ENCODE measurements around the gene TLN1. TPM values are rescaled to one million over a fixed set of nuclear protein-coding genes. Genes with fewer than 3 reads are reported as not detected.
A peak's percentile ranks its signal among the peaks of the same experiment; 100 is the strongest.

TLN1 gene
- total RNA-seq, 2 donors from 2014 or later: 177 to 196 TPM

DNA sequence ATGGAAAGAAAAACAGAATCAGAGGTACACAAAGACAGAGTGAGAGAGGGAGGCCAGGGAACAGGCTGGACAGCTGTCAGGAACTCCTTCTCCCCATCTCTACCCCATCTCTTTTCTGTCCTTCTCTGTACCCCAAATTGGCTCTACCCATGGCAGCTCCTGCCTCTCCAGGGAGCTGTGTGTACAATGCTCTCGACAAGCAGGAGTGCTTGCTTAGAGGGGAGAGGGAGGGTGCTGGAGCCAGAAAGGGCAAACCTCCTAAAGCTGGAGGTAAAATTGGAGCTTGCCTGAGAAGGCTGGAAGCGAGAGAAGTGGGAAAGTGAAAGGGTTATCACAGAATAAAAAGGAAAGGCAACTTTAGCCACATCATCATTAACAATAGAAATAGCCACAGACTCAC is 48.7 kb downstream of the TLN1 start:
- no peaks in the 10 kb centered on the region for H3K9me3 ChIP-seq
- H3K27ac ChIP-seq: no peak overlapping the region
- no peak overlapping the region for H3K4me3 ChIP-seq
- no peaks in the 10 kb centered on the region for H3K36me3 ChIP-seq
- H3K4me1 ChIP-seq: no peaks in the 10 kb centered on the region
- no peak overlapping the region for H3K9ac ChIP-seq (ENCODE audit: low read depth in 2 of 2, low read length in 2 of 2)
- TF ChIP-seq, protein P1, sequence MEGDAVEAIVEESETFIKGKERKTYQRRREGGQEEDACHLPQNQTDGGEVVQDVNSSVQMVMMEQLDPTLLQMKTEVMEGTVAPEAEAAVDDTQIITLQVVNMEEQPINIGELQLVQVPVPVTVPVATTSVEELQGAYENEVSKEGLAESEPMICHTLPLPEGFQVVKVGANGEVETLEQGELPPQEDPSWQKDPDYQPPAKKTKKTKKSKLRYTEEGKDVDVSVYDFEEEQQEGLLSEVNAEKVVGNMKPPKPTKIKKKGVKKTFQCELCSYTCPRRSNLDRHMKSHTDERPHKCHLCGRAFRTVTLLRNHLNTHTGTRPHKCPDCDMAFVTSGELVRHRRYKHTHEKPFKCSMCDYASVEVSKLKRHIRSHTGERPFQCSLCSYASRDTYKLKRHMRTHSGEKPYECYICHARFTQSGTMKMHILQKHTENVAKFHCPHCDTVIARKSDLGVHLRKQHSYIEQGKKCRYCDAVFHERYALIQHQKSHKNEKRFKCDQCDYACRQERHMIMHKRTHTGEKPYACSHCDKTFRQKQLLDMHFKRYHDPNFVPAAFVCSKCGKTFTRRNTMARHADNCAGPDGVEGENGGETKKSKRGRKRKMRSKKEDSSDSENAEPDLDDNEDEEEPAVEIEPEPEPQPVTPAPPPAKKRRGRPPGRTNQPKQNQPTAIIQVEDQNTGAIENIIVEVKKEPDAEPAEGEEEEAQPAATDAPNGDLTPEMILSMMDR (IDR thresholded peaks at IDR 0.05): no peak
- intact Hi-C loops (cut with DNase I): no loop called here
- H3K27me3 ChIP-seq: no peaks in the 10 kb centered on the region
- no peak for DNase-seq

DNA sequence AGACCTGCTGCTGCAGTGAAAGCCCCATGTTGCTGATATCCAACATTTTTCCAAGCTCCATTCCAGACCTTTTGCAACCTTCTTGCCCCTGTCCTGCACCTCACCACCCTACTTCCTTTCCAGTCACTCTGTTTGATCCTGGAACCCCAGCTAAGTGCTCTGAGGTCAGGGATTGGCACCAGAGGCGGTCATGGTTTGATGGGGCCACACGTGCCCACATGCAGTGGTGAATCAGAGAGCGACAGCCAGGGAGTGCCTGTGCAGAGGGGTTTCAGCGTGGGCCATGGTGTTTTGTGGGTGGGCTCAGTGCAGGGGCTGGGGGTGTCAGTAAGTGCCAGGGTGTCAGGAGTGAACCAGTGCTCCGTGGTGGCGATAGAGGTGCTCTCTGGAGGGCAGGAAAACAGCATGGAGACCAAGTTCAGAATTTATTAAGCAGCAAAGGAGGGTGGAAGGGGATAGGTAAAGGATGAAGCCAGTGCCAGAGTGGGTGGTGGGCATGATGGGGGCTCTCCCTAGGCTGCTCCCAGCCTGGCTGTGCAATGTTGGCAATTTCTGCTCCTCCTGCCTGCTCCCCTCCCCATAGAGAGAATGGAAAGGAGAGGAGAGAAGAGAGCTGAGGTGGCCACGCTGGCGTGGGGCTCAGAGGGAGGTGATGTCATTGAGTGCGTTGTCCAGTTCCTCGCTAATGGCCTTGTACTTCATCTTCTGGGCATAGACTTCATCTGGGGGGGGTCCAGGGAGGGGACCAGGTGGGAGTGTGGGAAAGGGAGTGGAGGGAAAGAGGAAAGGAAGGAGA is 49.3 kb downstream of the TLN1 start:
- Histone ChIP-seq H3K9me3 (no peaks in the 10 kb centered on the region), H3K4me3 (no peak overlapping the region), H3K27ac (no peak overlapping the region), H3K9ac (ENCODE audit: low read depth in 2 of 2, low read length in 2 of 2) (peak overlapping the region in 1 of 2 donors; percentile 43), H3K27me3 (no peaks in the 10 kb centered on the region), H3K36me3 (no peaks in the 10 kb centered on the region), H3K4me1 (no peaks in the 10 kb centered on the region)
- TF ChIP-seq, protein P1 (IDR thresholded peaks at IDR 0.05): no peak
- intact Hi-C loops (cut with DNase I): no loop called here
- no peak for DNase-seq

DNA sequence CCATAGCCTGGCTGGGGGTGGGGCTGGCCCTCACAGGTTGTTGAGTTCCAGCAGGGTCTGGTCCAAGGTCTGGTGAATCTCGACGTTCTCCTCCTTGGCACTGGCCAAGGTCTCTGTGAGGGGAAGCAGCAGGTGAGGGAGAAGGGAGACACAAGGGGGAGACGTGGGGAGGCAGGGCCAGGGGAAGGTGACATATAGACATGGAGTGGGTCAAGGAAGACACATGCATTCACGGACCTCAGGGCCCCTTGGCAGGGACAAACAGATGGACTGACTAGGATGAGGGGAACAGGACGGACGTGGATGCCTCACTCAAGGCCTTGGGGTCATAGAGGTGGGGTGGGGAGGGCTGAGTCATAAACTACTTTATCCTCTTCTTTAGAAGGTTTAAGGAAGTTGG is 49.9 kb downstream of the TLN1 start:
- TF ChIP-seq, protein P1 (IDR thresholded peaks at IDR 0.05): no peak
- Histone ChIP-seq H3K27ac (no peak overlapping the region), H3K4me1 (no peaks in the 10 kb centered on the region), H3K9ac (ENCODE audit: low read depth in 2 of 2, low read length in 2 of 2) (no peak overlapping the region), H3K27me3 (no peaks in the 10 kb centered on the region), H3K4me3 (no peak overlapping the region), H3K36me3 (no peaks in the 10 kb centered on the region), H3K9me3 (no peaks in the 10 kb centered on the region)
- intact Hi-C loops (cut with DNase I): no loop called here
- DNase-seq: no peak

DNA sequence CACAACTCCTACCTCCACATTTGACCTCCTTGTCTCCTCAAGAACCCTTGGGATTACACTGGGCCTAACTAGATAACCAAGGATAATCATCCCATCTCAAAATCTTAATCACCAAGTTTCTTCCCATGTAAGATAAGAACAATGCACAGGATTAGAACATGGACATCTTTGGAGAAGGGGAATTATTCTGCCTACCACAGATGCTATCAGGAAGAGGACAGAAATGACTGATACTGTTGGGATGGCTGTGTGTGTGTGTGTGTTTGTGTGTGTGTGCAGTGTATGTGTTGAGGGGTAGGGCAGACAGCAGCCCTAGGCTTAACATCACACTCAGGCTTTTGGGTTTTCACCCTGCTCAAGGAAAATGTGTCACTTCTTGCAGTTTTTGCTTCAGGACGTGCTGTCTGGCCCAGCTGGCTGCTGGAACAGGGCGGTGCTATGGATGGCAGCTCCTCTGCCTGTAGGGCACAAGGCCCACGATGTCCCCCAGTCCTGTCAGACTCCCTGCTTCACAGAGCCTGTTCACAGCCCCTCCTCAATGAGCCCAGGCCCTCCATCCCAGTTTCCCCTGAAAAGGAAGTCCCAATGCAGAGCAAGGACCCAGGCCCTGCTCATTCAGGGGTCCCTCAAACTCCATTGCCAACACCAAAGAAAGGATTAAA is 50.5 kb downstream of the TLN1 start:
- Histone ChIP-seq H3K36me3 (no peaks in the 10 kb centered on the region), H3K27me3 (no peaks in the 10 kb centered on the region), H3K4me3 (no peak overlapping the region), H3K9me3 (no peaks in the 10 kb centered on the region), H3K27ac (no peak overlapping the region), H3K4me1 (no peaks in the 10 kb centered on the region), H3K9ac (ENCODE audit: low read depth in 2 of 2, low read length in 2 of 2) (no peak overlapping the region)
- intact Hi-C loops (cut with DNase I): no loop called here
- TF ChIP-seq, protein P1 (IDR thresholded peaks at IDR 0.05): no peak
- no peak for DNase-seq

DNA sequence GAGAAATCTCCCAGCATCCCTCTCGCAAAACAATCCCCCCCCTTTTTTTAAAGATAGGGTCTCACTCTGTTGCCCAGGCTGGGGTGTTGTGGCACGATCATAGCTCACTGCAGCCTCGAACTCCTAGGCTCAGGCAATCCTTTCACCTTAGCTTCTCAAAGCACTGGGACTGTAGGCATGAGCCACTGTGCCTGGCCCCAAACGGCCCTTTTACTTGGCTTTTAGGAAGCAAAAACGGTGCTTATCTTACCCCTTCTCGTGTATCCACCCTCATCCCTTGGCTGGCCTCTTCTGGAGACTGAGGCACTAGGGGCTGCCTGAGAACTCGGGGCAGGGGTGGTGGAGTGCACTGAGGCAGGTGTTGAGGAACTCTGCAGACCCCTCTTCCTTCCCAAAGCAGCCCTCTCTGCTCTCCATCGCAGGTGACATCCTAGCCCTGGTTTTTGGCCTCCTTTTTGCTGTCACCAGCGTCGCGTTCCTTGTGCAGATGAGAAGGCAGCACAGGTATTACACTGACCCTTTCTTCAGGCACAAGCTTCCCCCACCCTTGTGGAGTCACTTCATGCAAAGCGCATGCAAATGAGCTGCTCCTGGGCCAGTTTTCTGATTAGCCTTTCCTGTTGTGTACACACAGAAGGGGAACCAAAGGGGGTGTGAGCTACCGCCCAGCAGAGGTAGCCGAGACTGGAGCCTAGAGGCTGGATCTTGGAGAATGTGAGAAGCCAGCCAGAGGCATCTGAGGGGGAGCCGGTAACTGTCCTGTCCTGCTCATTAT is 51.5 kb downstream of the TLN1 start:
- Histone ChIP-seq H3K27ac (no peak overlapping the region), H3K9me3 (no peaks in the 10 kb centered on the region), H3K4me1 (peaks cover 6% of the 10 kb centered on the region), H3K36me3 (no peaks in the 10 kb centered on the region), H3K4me3 (no peak overlapping the region), H3K9ac (ENCODE audit: low read depth in 2 of 2, low read length in 2 of 2) (no peak overlapping the region), H3K27me3 (no peaks in the 10 kb centered on the region)
- intact Hi-C loops (cut with DNase I): no loop called here
- TF ChIP-seq, protein P1 (IDR thresholded peaks at IDR 0.05): no peak
- no peak for DNase-seq

All from colonic mucosa (tissue), 4 donors.